Testis (tissue), 2 donors: ENCODE measurements around the gene AGRN.

ENCODE experiments used
- CTCF ChIP-seq, 3 experiments: fragments of 450-650 bp in 2 of 3; fragments of 200-600 bp in 1 of 3; sonication (generic) in 1 of 3; IDR thresholded peaks; one replicate each; pipeline ENCODE4 v1.5.1; 2016 to 2019; ENCODE audit warnings: antibody characterized with exemption in 3 of 3, mild to moderate bottlenecking in 2 of 3, moderate library complexity in 1 of 3
- POLR2A ChIP-seq: fragments of 450-650 bp; IDR thresholded peaks from one replicate; pipeline ENCODE4 v1.6.1; 2017; ENCODE audit warnings: antibody characterized with exemption, mild to moderate bottlenecking, moderate library complexity

GRCh38 chr1:1063261-1063944, 43.5 kb downstream of the AGRN start:
- TF ChIP-seq CTCF (IDR thresholded peaks at IDR 0.05) (no peak), POLR2A (no peak)
